GM10266 (cell line): ENCODE measurements around the gene NRG2.

ENCODE experiments used
- DNase-seq: peaks from one replicate; pipeline ENCODE4 v3.0.0; 2012; ENCODE audit errors: extremely low spot score
- CTCF ChIP-seq: IDR thresholded peaks from 2 replicates; pipeline ENCODE4 v1.5.1; 2012; ENCODE audit warnings: mild to moderate bottlenecking, low read depth; ENCODE audit not compliant: control insufficient read depth, insufficient read depth; ENCODE audit errors: missing control alignments

The NRG2 gene

DNA sequence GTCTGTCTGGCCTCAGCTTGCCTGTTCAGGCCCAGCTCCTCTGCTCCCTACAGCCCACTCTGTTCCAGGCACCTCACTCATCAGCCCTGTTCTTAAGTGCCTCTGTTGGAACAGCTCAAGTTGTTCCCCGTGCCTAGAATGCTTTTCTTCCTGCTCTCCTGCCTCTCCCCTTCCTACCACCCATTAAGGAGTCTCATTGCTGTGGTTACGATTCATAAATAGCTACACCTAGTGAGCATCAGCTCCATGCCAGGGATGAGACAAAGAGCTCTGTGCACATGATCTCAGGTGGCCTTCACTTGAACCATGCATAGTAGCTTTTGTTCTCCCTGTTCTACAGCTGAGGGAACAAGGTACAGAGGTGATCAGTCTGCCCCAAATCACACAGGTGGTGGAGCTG is 193.2 kb downstream of the NRG2 start:
- no peak for DNase-seq
- TF ChIP-seq CTCF, result no peak

GRCh38 chr5:139849501-139849900 is 193.6 kb downstream of the NRG2 start:
- DNase-seq, result no peak
- no peak for TF ChIP-seq CTCF

DNA sequence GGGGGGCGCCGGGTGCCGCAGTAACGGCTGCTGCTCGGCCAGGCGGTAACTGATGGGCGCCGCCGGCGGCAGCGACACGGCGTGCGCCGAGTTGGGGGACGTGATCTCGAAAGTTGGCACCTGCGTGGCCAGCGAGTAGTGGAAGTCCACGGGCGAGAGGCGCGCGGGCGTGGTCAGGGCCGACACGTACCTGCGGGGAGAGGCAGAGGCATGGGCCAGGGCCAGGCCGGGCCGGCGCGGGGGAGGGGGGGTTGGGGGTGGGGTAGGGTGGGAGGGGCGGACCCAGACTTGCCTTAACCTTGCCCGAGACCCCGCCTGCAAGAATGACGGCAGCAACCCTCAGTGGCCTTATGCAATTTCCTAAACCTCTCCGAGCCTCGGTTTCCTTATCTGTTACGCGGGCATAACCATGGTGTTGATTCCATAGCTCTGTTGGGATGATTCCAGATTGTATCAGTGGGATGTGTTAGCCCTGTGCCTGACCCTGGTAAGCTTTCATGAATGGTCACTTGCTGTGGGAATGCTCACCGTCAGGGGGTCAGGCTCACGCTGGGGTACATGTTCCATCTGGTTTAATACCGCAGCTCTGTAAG is 194.5 kb downstream of the NRG2 start:
- no peak for DNase-seq

DNA sequence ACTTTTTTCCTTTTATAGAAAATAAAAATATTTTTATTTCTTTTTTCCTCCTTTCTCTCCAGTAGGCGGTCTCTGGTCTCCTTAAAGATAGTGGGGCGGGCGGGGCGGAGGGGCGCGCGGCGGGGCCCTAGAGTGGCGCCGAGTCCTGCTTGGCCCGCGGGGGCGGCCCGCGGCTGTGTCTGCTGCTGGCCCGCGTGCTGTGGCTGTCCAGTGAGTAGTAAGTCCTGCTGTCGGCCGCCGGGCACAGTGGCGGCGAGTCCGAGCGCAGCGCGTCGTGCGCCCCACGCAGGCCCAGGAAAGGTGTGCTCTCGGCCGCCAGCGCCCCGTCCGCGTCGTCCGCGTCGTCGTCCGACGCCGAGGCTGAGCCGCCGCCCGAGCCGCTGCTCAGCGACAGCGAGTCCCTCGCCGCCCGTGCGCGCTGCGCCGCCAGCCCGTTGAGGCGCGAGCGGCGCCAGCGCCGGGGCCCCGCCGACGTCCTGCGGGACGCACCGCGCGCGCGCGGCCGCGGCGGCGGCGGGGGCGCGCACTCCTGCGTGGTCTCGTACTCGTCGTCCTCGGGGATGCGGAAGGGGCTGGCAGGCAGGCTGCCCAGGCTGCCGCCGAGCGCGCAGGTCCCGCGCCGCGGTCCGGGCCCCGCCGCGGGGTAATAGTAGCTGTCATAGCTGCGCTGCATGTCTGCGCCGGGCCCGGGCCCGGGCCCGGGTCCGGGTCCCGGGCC is 195.2 kb downstream of the NRG2 start:
- TF ChIP-seq CTCF, result no peak
- peak; percentile 84 for DNase-seq

More for the DNA sequence above, 194.5 kb downstream of the NRG2 start:
- no peak for TF ChIP-seq CTCF

- no peak for DNase-seq
- TF ChIP-seq CTCF, result no peak
Measured at GRCh38 chr5:139847091-139847490, 196.0 kb downstream of the NRG2 start.

GRCh38 chr5:139845846-139846681 is 197.0 kb downstream of the NRG2 start:
- no peak for DNase-seq
- TF ChIP-seq CTCF, result no peak
